Dermis blood vessel endothelial cell (primary cell): ENCODE results near the gene APP. TPM values are rescaled to one million over a fixed set of nuclear protein-coding genes. Genes with fewer than 3 reads are reported as not detected.
"Not testable (repeated sequence)": the region's sequence is repeated elsewhere in the genome, so short reads cannot be mapped to it uniquely, and the experiment has no call there.

ENCODE experiments used
- DNase-seq: peaks from one replicate; pipeline ENCODE4 v3.0.0; 2010
- total RNA-seq: library from RNA; depleted of rRNA; stranded (reverse); fragments of >200 nt; gene quantifications from 2 replicates; pipeline ENCODE4 v1.2.3, GENCODE V29; 2014

Gene APP
- total RNA-seq, 1 donor from 2014 or later: 1,370 TPM

GRCh38 chr21:26096494-26097371, 73.8 kb downstream of the APP start:
- DNase-seq: no peak

DNA sequence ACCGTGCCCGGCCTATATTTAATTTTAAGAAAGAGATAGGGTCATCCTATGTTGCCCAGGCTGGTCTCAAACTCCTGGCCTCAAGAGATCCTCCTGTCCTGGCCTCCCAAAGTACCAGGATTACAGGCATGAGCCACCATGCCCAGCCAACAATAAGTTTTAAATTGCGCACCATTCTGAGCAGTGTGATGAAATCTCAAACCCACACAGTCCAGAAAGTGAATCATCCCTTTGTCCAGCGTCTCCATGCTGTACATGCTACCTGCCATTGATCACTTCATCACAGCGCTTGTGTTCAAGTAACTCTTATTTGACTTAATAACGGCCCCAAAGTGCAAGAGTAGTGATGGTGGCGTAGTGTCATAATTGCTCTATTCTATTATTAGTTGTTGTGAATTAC, 75.4 kb downstream of the APP start:
- DNase-seq: no peak

GRCh38 chr21:26093122-26093521, 77.4 kb downstream of the APP start:
- peak; percentile 42 for DNase-seq

GRCh38 chr21:26091480-26092018, 79.0 kb downstream of the APP start:
- no peak for DNase-seq

DNA sequence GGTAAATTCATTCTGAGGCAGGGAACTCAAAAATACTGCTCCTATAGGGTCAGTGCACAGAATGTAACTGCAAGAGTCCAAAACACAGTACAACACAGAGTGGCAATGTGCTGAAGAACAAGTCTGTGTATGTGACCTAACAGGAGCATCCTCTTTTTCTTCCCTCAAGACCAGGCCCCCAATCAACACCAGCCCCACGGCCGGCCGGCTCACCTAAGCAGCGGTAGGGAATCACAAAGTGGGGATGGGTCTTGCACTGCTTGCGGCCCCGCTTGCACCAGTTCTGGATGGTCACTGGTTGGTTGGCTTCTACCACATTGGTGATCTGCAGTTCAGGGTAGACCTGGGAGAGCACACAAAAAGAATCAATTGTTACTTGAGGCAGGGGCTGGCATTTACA, 80.8 kb downstream of the APP start:
- DNase-seq: no peak

- no peak for DNase-seq
Measured at GRCh38 chr21:26087223-26087918, 83.2 kb downstream of the APP start.

DNA sequence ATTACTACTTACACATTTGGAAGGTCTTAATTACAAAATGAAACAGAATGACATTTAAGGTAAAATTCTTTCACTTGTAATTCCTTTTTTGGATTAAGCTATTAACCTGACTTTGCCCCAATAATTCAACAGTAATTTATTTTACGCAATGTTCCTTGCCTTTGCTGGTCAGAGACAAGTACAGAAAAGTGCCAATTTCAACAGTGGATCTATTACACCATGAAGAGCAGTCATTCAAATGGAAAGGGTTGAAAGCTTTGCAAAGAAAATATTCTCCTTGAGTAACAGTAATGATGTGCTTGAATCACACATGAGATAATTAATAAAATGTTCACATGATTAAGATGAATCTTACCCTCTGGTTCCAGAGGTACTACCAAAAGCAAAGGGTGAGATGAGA, 84.7 kb downstream of the APP start:
- DNase-seq: no peak

GRCh38 chr21:26085127-26085526, 85.4 kb downstream of the APP start:
- DNase-seq: no peak

- DNase-seq: peak; percentile 27
Measured at GRCh38 chr21:26082549-26082948, 88.0 kb downstream of the APP start.

DNA sequence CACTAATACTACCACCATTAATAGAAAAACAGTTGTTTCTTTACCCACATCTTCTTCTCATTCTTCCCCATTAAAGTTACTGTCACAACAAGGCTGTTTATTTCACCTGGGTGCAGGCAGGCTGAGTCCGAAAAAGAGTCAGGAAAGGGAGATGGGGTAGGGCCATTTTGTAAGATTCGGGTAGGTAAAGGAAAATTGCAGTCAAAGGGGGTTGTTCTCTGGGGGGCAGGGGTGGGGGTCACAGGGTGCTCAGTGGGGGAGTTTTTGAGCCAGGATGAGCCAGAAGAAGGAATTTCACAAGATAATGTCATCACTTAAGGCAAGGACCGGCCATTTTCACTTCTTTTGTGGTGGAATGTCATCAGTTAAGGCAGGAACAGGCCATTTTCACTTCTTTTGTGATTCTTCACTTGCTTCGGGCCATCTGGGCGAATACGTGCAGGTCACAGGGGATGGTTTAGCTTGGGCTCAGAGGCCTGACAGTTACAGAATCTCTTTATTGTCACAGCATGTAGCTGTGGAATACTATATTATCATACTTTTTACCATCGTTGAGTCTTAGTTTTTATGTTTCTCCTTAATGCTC, 89.3 kb downstream of the APP start:
- DNase-seq: not testable (repeated sequence)

DNA sequence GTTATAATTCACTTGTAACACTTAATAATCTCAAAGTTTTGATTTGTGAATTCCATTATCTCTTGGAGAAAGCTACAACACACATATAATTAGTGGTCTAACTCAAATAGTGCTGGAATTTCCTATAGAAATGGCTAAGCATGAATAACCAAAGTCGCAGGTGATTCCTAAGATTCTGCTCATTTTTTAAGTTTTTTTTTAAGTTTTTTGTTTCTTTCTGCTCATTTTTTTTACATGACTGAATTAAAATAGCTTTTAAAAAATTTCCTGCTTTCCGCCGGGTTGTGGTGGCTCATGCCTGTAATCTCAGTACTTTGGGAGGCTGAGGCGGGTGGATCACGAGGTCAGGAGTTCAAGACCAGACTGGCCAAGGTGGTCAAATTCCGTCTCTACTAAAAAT, 90.4 kb downstream of the APP start:
- no peak for DNase-seq

- peak; percentile 33 for DNase-seq
Measured at GRCh38 chr21:26079366-26079765, 91.2 kb downstream of the APP start.

DNA sequence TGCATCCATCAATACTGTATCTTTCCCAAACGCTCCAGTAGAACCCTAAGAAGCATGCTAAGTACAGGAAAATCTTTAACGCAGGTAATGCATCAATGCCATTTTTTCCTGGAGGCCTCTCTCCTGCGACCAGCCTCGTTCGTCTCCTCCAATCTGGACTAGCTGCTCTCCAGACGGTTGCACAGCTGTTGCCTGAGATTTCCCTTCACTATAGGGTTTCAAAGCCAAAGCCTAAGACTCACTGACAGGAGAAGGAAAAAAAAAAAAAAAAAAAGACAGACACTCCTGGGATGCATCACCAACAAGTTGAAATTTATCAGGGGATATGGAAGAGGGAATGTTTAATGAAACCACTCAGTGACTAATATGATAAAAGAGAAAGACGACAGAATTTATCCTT, 93.0 kb downstream of the APP start:
- no peak for DNase-seq

- no peak for DNase-seq
Measured at GRCh38 chr21:26072666-26073615, 97.6 kb downstream of the APP start.

GRCh38 chr21:26070822-26071425, 99.6 kb downstream of the APP start:
- DNase-seq: peak; percentile 62

DNA sequence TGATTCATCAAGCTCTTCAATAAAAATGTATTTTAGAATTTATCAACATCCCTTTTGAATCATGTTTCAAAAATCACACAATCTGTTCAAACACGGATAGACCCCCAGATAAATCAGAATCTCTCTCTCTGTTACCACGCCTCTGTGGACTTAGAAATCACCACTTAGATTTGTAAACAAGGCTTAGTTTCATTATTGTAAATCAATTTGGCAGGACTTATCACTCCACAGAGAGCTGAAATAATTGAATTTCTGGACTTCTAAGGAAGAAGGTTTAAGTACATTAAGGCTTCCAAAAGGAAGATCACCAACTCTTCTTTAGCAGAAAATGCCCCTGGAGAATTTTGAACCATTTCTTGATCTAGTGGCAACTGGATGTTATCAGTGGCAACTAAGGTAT, 100.4 kb downstream of the APP start:
- no peak for DNase-seq

- DNase-seq: no peak
Measured at GRCh38 chr21:26068776-26069175, 101.8 kb downstream of the APP start.

DNA sequence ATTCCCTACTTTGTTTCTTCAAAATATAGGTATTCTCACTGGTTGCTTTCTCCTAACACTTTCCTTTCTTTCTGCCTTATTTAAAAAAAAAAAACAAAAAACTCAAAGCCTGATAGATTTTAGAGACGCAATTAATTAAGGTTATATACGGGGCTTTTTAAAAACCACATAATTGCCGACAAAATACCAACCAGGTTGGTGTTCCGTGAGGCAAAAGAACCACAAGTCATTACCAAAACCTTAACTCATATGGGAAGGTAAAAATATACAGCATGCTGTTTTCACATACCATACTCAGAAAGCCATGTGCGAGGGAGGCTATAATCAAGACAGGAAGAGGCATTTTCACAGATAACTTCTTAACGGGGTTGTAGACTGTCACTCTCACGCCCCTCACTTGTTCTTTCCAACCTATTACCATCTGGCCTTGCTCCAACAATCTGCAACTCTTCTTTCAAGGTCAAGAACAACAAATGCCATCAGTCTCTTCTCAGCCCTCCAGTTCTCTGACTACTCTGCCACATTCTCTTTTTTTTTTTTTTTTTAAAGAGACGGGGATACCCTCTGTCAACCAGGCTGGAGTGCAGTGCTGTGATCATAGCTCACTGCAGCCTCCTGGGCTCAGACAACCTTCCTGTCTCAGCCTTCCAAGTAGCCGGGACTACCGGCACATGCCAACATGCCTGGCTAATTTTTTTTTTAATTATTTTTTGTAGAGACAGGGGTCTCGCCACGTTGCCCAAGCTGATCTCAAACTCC, 102.6 kb downstream of the APP start:
- peak; percentile 28 for DNase-seq

- no peak for DNase-seq
Measured at GRCh38 chr21:26064506-26064905, 106.1 kb downstream of the APP start.

DNA sequence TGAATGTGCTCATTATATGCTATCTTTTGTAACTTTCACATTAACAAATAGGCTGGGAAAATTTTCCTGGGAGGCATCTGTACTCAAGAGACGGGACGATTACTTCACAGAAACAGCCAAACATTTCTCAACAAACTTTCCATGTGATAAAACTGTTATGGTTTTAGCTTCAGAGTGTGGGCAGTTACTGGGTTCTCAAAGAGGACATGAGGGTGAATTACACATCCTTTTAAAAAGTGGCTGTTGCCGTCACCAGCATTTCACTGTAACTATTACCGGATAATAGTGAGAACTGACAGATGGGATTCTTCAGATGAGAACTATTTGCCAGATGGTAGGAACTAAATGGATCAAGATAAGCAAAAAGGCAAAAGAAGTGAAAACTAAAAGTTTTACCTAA, 109.1 kb downstream of the APP start:
- DNase-seq: no peak
